ENCODE results near the gene MSS51. TPM values are rescaled to one million over a fixed set of nuclear protein-coding genes. Genes with fewer than 3 reads are reported as not detected.
A peak's percentile ranks its signal among the peaks of the same experiment; 100 is the strongest.

MSS51 gene
- total RNA-seq, 1 donor: 2.5 TPM

DNA sequence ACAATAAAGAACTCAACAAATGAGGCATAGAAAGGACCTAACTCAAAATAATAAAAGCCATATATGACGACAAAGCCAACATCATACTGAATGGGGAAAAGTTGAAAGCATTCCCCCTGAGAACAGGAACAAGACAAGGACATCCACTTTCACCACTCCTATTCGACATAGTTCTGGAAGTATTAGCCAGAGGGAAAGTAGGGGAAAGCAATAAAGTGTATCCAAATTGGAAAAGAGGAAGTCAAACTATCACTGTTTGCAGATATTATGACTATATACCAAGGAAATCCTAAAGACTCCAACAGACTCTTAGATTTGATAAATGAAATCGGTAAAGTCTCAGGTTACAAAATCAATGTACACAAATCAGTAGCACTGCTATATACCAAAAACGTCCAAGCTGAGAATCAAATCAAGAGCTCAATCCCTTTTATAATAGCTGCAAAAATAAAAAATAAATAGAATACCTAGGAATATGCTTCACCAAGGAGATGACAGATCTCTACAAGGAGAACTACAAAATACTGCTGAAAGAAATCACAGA lies 24.3 kb downstream of the MSS51 start:
- no peak overlapping the region for H3K4me3 ChIP-seq (ENCODE audit: low read depth, low read length)
- no peak for DNase-seq (ENCODE audit: low read depth)
- TF ChIP-seq, protein P1, sequence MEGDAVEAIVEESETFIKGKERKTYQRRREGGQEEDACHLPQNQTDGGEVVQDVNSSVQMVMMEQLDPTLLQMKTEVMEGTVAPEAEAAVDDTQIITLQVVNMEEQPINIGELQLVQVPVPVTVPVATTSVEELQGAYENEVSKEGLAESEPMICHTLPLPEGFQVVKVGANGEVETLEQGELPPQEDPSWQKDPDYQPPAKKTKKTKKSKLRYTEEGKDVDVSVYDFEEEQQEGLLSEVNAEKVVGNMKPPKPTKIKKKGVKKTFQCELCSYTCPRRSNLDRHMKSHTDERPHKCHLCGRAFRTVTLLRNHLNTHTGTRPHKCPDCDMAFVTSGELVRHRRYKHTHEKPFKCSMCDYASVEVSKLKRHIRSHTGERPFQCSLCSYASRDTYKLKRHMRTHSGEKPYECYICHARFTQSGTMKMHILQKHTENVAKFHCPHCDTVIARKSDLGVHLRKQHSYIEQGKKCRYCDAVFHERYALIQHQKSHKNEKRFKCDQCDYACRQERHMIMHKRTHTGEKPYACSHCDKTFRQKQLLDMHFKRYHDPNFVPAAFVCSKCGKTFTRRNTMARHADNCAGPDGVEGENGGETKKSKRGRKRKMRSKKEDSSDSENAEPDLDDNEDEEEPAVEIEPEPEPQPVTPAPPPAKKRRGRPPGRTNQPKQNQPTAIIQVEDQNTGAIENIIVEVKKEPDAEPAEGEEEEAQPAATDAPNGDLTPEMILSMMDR (IDR thresholded peaks at IDR 0.05; ENCODE audit: insufficient read depth, low read length): no peak

DNA sequence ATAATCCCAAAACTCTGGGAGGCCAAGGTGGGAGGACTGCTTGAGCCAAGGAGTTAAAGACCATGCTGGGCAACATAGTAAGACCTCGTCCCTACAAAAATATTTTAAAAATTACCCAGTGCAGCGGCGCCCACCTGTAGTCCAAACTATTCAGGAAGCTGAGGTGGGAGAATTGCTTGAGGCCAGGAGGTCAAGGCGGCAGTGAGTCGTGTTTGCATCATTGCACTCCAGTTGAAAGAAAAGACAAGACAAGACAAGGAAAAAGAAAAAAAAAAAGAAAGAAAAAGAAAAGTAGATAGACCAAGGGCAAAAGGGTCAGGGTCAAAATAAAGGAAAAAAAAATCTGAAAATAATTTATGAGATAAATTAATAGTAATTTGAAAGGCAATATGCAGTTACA lies 25.3 kb downstream of the MSS51 start:
- DNase-seq (ENCODE audit: low read depth): no peak
- no peak overlapping the region for H3K4me3 ChIP-seq (ENCODE audit: low read depth, low read length)
- TF ChIP-seq, protein P1 (IDR thresholded peaks at IDR 0.05; ENCODE audit: insufficient read depth, low read length): no peak

DNA sequence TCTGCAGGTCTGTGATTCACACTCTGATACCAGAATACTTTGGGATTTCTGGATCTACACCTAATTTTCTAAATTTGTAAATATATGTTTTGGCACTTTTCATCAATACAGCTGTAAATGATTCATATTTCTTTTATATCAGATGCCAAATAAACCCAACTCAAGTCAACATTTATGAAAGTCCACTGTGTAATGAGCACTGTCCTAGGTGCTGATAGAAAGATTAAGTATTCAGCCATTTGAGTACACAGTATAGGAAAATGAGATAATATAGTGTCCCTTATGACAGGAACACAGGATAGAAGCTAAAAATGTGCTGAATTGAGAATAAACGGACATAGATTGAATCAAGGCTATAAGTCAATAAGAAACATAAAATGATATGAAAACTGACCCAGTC lies 25.9 kb downstream of the MSS51 start:
- TF ChIP-seq, protein P1 (IDR thresholded peaks at IDR 0.05; ENCODE audit: insufficient read depth, low read length): no peak
- DNase-seq (ENCODE audit: low read depth): peak; percentile 10

DNA sequence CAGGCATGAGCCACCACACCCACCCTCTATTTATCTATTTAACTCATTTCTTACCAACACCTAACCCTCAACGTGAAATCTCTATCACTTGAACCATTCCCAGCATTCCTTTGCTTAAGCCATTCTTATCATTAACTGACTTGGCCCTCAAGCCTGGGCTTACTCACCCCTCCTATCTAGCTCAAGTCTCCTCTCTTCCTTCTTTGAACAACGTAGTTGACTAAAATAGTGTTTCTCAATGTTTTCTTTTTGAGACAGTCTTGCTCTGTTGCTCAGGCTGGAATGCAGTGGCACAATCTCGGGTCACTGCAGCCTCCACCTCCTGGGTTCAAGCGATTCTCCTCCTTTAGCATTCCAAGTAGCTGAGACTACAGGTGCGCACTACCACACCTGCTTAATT lies 26.5 kb downstream of the MSS51 start:
- no peak overlapping the region for H3K4me3 ChIP-seq (ENCODE audit: low read depth, low read length)
- TF ChIP-seq, protein P1 (IDR thresholded peaks at IDR 0.05; ENCODE audit: insufficient read depth, low read length): no peak
- DNase-seq (ENCODE audit: low read depth): peak; percentile 34

More for the DNA sequence above, 25.9 kb downstream of the MSS51 start:
- H3K4me3 ChIP-seq (ENCODE audit: low read depth, low read length): no peak overlapping the region

DNA sequence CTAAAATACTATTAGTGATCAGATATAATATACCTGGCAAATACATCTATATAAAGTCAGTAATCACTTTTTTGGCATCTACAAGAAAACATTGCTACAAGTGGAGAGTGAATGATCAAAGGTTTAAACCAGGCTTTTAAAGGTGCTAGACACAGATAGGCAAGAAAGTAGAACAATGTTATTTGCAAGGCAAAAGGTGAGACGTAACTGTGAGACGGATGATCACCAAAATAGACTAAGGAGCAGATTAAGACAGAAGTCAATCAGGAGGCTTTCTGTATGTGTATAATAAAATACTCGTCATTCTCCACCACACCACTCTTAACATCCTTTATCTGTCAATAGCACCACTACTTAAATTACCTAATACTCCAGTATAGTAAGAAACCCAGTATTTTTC lies 27.8 kb downstream of the MSS51 start:
- no peak for DNase-seq (ENCODE audit: low read depth)
- TF ChIP-seq, protein P1 (IDR thresholded peaks at IDR 0.05; ENCODE audit: insufficient read depth, low read length): no peak
- H3K4me3 ChIP-seq (ENCODE audit: low read depth, low read length): no peak overlapping the region

DNA sequence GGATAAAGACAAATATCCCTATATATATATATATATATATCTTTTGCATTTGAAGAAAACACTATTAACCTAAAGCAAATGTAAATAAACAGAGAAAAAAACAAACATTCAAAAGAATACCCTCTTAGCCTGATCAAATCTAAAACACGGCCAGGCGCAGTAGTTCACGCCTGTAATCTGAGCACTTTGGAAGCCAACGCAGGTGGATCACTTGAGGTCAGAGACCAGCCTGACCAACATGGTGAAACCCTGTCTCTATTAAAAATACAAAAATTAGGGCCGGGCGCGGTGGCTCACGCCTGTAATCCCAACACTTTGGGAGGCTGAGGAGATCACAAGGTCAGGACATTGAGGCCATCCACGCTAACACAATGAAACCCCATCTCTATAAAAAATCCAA lies 28.7 kb downstream of the MSS51 start:
- DNase-seq (ENCODE audit: low read depth): no peak
- no peak overlapping the region for H3K4me3 ChIP-seq (ENCODE audit: low read depth, low read length)
- TF ChIP-seq, protein P1 (IDR thresholded peaks at IDR 0.05; ENCODE audit: insufficient read depth, low read length): no peak

DNA sequence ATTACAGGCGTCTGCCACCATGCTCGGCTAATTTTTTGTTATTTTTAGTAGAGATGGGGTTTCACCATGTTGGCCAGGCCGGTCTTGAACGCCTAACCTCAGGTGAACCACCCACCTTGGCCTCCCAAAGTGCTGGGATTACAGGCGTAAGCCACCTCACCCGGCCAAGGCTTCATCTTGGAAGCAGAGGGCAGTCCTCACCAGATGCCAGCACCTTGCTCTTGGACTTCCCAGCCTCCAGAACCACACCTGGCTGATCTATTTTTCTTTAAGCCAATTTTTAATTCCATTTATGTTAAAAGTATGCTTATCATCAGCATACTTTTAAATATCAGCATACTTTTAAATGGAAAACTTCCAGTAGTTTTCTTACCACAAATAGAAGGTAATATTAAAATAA lies 31.7 kb downstream of the MSS51 start:
- no peak overlapping the region for H3K4me3 ChIP-seq (ENCODE audit: low read depth, low read length)
- no peak for DNase-seq (ENCODE audit: low read depth)
- TF ChIP-seq, protein P1 (IDR thresholded peaks at IDR 0.05; ENCODE audit: insufficient read depth, low read length): no peak

All from fibroblast of the aortic adventitia (primary cell).